Stimulated activated CD4-positive, alpha-beta T cell treated with anti-CD3 and anti-CD28 coated beads, TNF-alpha, amount 100 ng/mL, for 4 hours (primary cell): ENCODE results near the gene MYADM.

Experiments used
- DNase-seq, 3 experiments: peaks; one replicate each; pipeline ENCODE4 v3.0.0-alpha.2; 2020; ENCODE audit warnings: low read depth in 3 of 3

The MYADM gene

GRCh38 chr19:53884256-53884655 lies 16.6 kb downstream of the MYADM start:
- DNase-seq, result no peak

- DNase-seq, result no peak
These were observed 17.4 kb downstream of the MYADM start for GRCh38 chr19:53885036-53885435.

GRCh38 chr19:53892301-53892980 lies 24.8 kb downstream of the MYADM start:
- DNase-seq, result no peak

- no peak for DNase-seq
These were observed 25.3 kb downstream of the MYADM start for GRCh38 chr19:53892981-53893325.

- DNase-seq, result no peak
These were observed 27.0 kb downstream of the MYADM start for GRCh38 chr19:53894707-53895106.

GRCh38 chr19:53896682-53897081 lies 29.0 kb downstream of the MYADM start:
- no peak for DNase-seq

GRCh38 chr19:53897459-53897858 lies 29.8 kb downstream of the MYADM start:
- DNase-seq, result no peak

- no peak for DNase-seq
These were observed 30.5 kb downstream of the MYADM start for GRCh38 chr19:53898166-53898565.

- no peak for DNase-seq
These were observed 31.1 kb downstream of the MYADM start for GRCh38 chr19:53898636-53899341.

GRCh38 chr19:53900191-53900860 lies 32.6 kb downstream of the MYADM start:
- DNase-seq, result no peak

GRCh38 chr19:53903055-53903680 lies 35.5 kb downstream of the MYADM start:
- no peak for DNase-seq

GRCh38 chr19:53904909-53905308 lies 37.2 kb downstream of the MYADM start:
- DNase-seq, result no peak

GRCh38 chr19:53905787-53906186 lies 38.1 kb downstream of the MYADM start:
- DNase-seq, result no peak

GRCh38 chr19:53906211-53907192 lies 38.8 kb downstream of the MYADM start:
- DNase-seq, result peak; percentile 46 to 57 (median 47)

GRCh38 chr19:53907193-53907581 lies 39.5 kb downstream of the MYADM start:
- DNase-seq, result no peak

- DNase-seq, result no peak
These were observed 40.0 kb downstream of the MYADM start for GRCh38 chr19:53907690-53908089.

GRCh38 chr19:53908106-53908934 lies 40.6 kb downstream of the MYADM start:
- DNase-seq, result peak in 1 of 3 experiments; percentile 19

GRCh38 chr19:53908935-53909415 lies 41.3 kb downstream of the MYADM start, which contains the start of gene CACNG7:
TSS of gene CACNG7 (plus strand) at chr19:53909278. CDS start at chr19:53912832, 3,554 bp downstream.
- no peak for DNase-seq

- DNase-seq, result no peak
These were observed 41.9 kb downstream of the MYADM start for GRCh38 chr19:53909471-53910169.

- no peak for DNase-seq
These were observed 42.5 kb downstream of the MYADM start for GRCh38 chr19:53910170-53910518.
